SHP77 treated with DMSO at 0.1 percent for 48 hours (cell line): ENCODE measurements around the gene CHRM4.

Source experiments
- DNase-seq: peaks from one replicate; lab custom pipeline; 2025; lab: John Stamatoyannopoulos, UW

The CHRM4 gene

GRCh38 chr11:46347637-46348311 is 43.8 kb downstream of the CHRM4 start:
- DNase-seq = no peak

- peak; percentile 79 for DNase-seq
Measured at GRCh38 chr11:46346886-46347636, 44.5 kb downstream of the CHRM4 start, which contains the start of gene DGKZ. TSS of gene DGKZ (plus strand) at chr11:46347463. CDS start at chr11:46347660, 197 bp downstream.

GRCh38 chr11:46345881-46346484 is 45.6 kb downstream of the CHRM4 start:
- DNase-seq = peak; percentile 23

- peak; percentile 63 for DNase-seq
Measured at GRCh38 chr11:46345131-46345597, 46.4 kb downstream of the CHRM4 start.

GRCh38 chr11:46343520-46343919 is 48.1 kb downstream of the CHRM4 start:
- no peak for DNase-seq

- DNase-seq = no peak
Measured at GRCh38 chr11:46342239-46342638, 49.3 kb downstream of the CHRM4 start.

- DNase-seq = no peak
Measured at GRCh38 chr11:46341454-46341853, 50.1 kb downstream of the CHRM4 start.

GRCh38 chr11:46339816-46340215 is 51.8 kb downstream of the CHRM4 start:
- no peak for DNase-seq

- DNase-seq = peak; percentile 32
Measured at GRCh38 chr11:46338988-46339666, 52.4 kb downstream of the CHRM4 start.

GRCh38 chr11:46338636-46338987 is 53.0 kb downstream of the CHRM4 start:
- no peak for DNase-seq

- no peak for DNase-seq
Measured at GRCh38 chr11:46337626-46338345, 53.8 kb downstream of the CHRM4 start.

- no peak for DNase-seq
Measured at GRCh38 chr11:46336563-46337180, 54.9 kb downstream of the CHRM4 start.

- no peak for DNase-seq
Measured at GRCh38 chr11:46335890-46336562, 55.5 kb downstream of the CHRM4 start.

GRCh38 chr11:46335271-46335670 is 56.3 kb downstream of the CHRM4 start:
- no peak for DNase-seq

GRCh38 chr11:46334211-46334610 is 57.4 kb downstream of the CHRM4 start:
- DNase-seq = no peak
